Measurements from ENCODE around the gene ANGEL1.
A peak's percentile ranks its signal among the peaks of the same experiment; 100 is the strongest.

ANGEL1 gene

GRCh38 chr14:76765461-76765931 is 47.2 kb downstream of the ANGEL1 start:
- TF ChIP-seq EZH2 (IDR thresholded peaks at IDR 0.05; ENCODE audit: borderline replicate concordance, low read length): no peak
- TF ChIP-seq CTCF (IDR thresholded peaks at IDR 0.05; ENCODE audit: low read length): no peak
- no peak overlapping the region for H3K4me2 ChIP-seq (ENCODE audit: low read length)

GRCh38 chr14:76763096-76764041 is 49.3 kb downstream of the ANGEL1 start:
- H3K27ac ChIP-seq (ENCODE audit: low read depth, low read length, poor library complexity, severe bottlenecking): no peak overlapping the region
- H3K9ac ChIP-seq (ENCODE audit: low read length): no peak overlapping the region
- no peaks in the 10 kb centered on the region for H3F3A ChIP-seq (ENCODE audit: insufficient read depth, low read length)
- H3K9me2 ChIP-seq (ENCODE audit: low read depth, low read length): no peaks in the 10 kb centered on the region
- no peak overlapping the region for H2AFZ ChIP-seq (ENCODE audit: low read length)
- H4K20me1 ChIP-seq (ENCODE audit: insufficient read depth, low read length): no peaks in the 10 kb centered on the region
- no peaks in the 10 kb centered on the region for H3K4me1 ChIP-seq (ENCODE audit: insufficient read depth, low read length, severe bottlenecking)
- no peaks in the 10 kb centered on the region for H3K79me2 ChIP-seq (ENCODE audit: insufficient read depth, low read length)
- H3K27me3 ChIP-seq (ENCODE audit: insufficient read depth, low read length): peaks cover 4% of the 10 kb centered on the region; the same call in 1 of the 2 replicates
- H3K36me3 ChIP-seq (ENCODE audit: insufficient read depth, low read length): no peaks in the 10 kb centered on the region
- TF ChIP-seq CTCF (IDR thresholded peaks at IDR 0.05; ENCODE audit: low read length) (no peak), EZH2 (IDR thresholded peaks at IDR 0.05; ENCODE audit: borderline replicate concordance, low read length) (no peak)
- H3K4me2 ChIP-seq (ENCODE audit: low read length): no peak overlapping the region
- no peak overlapping the region for H3K4me3 ChIP-seq (ENCODE audit: low read depth, low read length, poor library complexity, severe bottlenecking)
- H3K9me3 ChIP-seq (ENCODE audit: low read length): no peaks in the 10 kb centered on the region

More at GRCh38 chr14:76765461-76765931, 47.2 kb downstream of the ANGEL1 start:
- Histone ChIP-seq H3K4me3 (ENCODE audit: low read depth, low read length, poor library complexity, severe bottlenecking) (no peak overlapping the region), H3K9me3 (ENCODE audit: low read length) (no peaks in the 10 kb centered on the region), H4K20me1 (ENCODE audit: insufficient read depth, low read length) (no peaks in the 10 kb centered on the region), H3K36me3 (ENCODE audit: insufficient read depth, low read length) (no peaks in the 10 kb centered on the region), H3K9ac (ENCODE audit: low read length) (no peak overlapping the region), H2AFZ (ENCODE audit: low read length) (no peak overlapping the region), H3K27ac (ENCODE audit: low read depth, low read length, poor library complexity, severe bottlenecking) (no peak overlapping the region), H3K9me2 (ENCODE audit: low read depth, low read length) (no peaks in the 10 kb centered on the region), H3K79me2 (ENCODE audit: insufficient read depth, low read length) (no peaks in the 10 kb centered on the region), H3K27me3 (ENCODE audit: insufficient read depth, low read length) (peaks cover 10% of the 10 kb centered on the region; the same call in 1 of the 2 replicates), H3F3A (ENCODE audit: insufficient read depth, low read length) (no peaks in the 10 kb centered on the region), H3K4me1 (ENCODE audit: insufficient read depth, low read length, severe bottlenecking) (no peaks in the 10 kb centered on the region)

- H3K9ac ChIP-seq (ENCODE audit: low read length): no peak overlapping the region
- H3K4me3 ChIP-seq (ENCODE audit: low read depth, low read length, poor library complexity, severe bottlenecking): no peak overlapping the region
These were observed 50.1 kb downstream of the ANGEL1 start for GRCh38 chr14:76762411-76763095.

More at GRCh38 chr14:76762411-76763095, 50.1 kb downstream of the ANGEL1 start:
- TF ChIP-seq CTCF (IDR thresholded peaks at IDR 0.05; ENCODE audit: low read length) (no peak), EZH2 (IDR thresholded peaks at IDR 0.05; ENCODE audit: borderline replicate concordance, low read length) (no peak)
- H3F3A ChIP-seq (ENCODE audit: insufficient read depth, low read length): no peaks in the 10 kb centered on the region
- peaks cover under 1% of the 10 kb centered on the region; the same call in 1 of the 2 replicates for H3K27me3 ChIP-seq (ENCODE audit: insufficient read depth, low read length)
- no peak overlapping the region for H3K27ac ChIP-seq (ENCODE audit: low read depth, low read length, poor library complexity, severe bottlenecking)
- H3K36me3 ChIP-seq (ENCODE audit: insufficient read depth, low read length): no peaks in the 10 kb centered on the region
- no peaks in the 10 kb centered on the region for H3K4me1 ChIP-seq (ENCODE audit: insufficient read depth, low read length, severe bottlenecking)
- H2AFZ ChIP-seq (ENCODE audit: low read length): no peak overlapping the region
- H3K9me2 ChIP-seq (ENCODE audit: low read depth, low read length): no peaks in the 10 kb centered on the region
- H4K20me1 ChIP-seq (ENCODE audit: insufficient read depth, low read length): no peaks in the 10 kb centered on the region
- no peaks in the 10 kb centered on the region for H3K79me2 ChIP-seq (ENCODE audit: insufficient read depth, low read length)
- no peaks in the 10 kb centered on the region for H3K9me3 ChIP-seq (ENCODE audit: low read length)
- peak overlapping the region; percentile 36; the same call in 1 of the 2 replicates for H3K4me2 ChIP-seq (ENCODE audit: low read length)

All from OCI-LY1 (cell line).